ENCODE data around the gene AKAP1. TPM values are rescaled to one million over a fixed set of nuclear protein-coding genes. Genes with fewer than 3 reads are reported as not detected.

The AKAP1 gene
- total and polyA plus RNA-seq, 9 donors: 20.0 to 45.2 (median 30.4) TPM

DNA sequence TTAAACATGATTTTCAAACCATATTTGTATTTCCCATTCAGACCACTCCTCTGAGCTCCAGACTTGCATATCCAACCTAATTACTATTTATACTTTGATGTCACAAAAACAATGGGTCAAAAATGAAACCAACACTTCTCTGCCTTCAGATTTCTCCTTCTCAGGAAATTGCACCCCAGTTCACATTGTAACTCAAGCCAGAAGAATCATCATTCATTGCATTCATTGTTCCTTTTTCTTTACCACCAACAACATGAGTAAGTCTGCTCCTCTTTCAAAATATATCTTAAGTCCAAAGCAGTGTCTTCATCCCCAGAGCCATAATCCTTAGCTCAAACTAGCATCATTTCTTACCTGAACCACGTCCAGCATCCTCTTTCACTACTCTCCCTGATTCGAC, 2.6 kb upstream of the AKAP1 start:
- Histone ChIP-seq H3K9me3 (no peaks in the 10 kb centered on the region), H3K27ac (no peak overlapping the region), H3K27me3 (no peaks in the 10 kb centered on the region), H3K4me1 (ENCODE audit: insufficient read depth) (peaks cover 2% of the 10 kb centered on the region), H3K36me3 (no peaks in the 10 kb centered on the region), H3K4me3 (no peak overlapping the region)
- WGBS, 3 donors: 81 to 88% (median 85%) methylated on average over 2 of the region's 2 CpGs
- TF ChIP-seq EP300 (IDR thresholded peaks at IDR 0.05) (no peak), POLR2A (IDR thresholded peaks at IDR 0.05) (no peak)
- TF ChIP-seq, protein P1, sequence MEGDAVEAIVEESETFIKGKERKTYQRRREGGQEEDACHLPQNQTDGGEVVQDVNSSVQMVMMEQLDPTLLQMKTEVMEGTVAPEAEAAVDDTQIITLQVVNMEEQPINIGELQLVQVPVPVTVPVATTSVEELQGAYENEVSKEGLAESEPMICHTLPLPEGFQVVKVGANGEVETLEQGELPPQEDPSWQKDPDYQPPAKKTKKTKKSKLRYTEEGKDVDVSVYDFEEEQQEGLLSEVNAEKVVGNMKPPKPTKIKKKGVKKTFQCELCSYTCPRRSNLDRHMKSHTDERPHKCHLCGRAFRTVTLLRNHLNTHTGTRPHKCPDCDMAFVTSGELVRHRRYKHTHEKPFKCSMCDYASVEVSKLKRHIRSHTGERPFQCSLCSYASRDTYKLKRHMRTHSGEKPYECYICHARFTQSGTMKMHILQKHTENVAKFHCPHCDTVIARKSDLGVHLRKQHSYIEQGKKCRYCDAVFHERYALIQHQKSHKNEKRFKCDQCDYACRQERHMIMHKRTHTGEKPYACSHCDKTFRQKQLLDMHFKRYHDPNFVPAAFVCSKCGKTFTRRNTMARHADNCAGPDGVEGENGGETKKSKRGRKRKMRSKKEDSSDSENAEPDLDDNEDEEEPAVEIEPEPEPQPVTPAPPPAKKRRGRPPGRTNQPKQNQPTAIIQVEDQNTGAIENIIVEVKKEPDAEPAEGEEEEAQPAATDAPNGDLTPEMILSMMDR (IDR thresholded peaks at IDR 0.05): no peak
- no peak for DNase-seq
- intact Hi-C loops (cut with DNase I): no loop called here

DNA sequence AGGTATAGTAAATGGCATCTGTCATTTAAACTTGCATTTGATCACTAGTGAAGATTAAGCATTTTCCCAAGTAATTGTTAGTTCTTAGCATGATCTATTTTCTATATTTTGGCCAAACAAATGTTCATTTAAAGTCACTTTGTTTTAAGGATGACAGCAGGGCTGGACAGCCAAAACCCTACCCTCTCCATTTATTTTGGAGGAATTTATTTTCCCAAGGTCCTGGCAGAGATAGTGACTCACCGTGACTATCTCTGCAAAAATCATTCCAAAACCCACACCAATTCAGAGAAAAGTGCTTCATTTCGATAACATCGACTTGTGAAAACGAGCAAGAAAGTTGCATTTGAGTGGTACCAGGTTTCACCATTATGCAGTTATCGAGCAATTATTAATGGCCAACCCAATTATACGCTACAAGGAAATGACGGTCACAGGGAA, 665 bp upstream of the AKAP1 start:
- peak overlapping the region; percentile 94 for H3K4me3 ChIP-seq
- intact Hi-C loops (cut with DNase I): no loop called here
- whole genome bisulfite sequencing, 3 donors: 0% methylated on average over 7 of the region's 7 CpGs
- H3K4me1 ChIP-seq (ENCODE audit: insufficient read depth): peaks cover 2% of the 10 kb centered on the region
- no peak for DNase-seq
- no peaks in the 10 kb centered on the region for H3K36me3 ChIP-seq
- no peaks in the 10 kb centered on the region for H3K9me3 ChIP-seq
- H3K27me3 ChIP-seq: no peaks in the 10 kb centered on the region
- peak overlapping the region; percentile 72 to 89 for H3K27ac ChIP-seq
- TF ChIP-seq EP300 (IDR thresholded peaks at IDR 0.05): no peak
- TF ChIP-seq POLR2A (IDR thresholded peaks at IDR 0.05): no peak
- TF ChIP-seq, protein P1 (IDR thresholded peaks at IDR 0.05): no peak

DNA sequence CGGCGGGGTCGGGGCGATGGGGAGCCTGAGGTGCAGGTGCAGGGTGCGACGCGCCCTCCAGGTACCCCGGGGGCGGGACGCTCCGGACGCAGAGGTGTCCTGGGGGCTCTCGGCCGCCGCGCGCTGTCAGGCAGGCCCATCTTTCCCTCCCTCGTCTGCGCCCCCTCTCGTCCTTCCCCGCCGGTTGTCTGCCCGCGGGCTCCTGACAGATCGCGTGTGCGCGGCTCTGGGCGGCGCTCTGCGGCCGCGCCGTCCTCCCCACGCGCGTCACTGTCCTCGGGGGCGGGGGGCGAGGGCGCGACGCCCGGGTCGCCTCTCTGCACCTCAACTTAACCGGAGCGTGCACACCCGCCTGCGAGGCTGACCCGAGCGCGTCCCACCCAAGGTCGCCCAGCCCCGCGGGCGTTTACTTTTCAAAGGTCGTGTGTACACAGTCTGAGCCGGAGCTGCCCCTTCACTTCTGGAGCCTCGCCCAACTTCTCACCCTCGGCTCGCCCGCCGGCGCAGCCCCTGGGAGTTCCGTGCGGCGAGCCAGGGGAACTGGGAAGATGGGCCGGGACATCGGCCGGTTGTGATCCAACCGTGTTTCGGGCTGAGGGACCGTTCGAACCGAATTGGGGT, 512 bp downstream of the AKAP1 start:
- no peaks in the 10 kb centered on the region for H3K36me3 ChIP-seq
- peak overlapping the region; percentile 43 to 89 for H3K27ac ChIP-seq
- no peaks in the 10 kb centered on the region for H3K27me3 ChIP-seq
- DNase-seq: peak; percentile 57 to 79 (median 77)
- TF ChIP-seq, protein P1 (IDR thresholded peaks at IDR 0.05): peak in 2 of 3 donors; percentile 6 to 12
- TF ChIP-seq EP300 (IDR thresholded peaks at IDR 0.05): no peak
- TF ChIP-seq POLR2A (IDR thresholded peaks at IDR 0.05): no peak
- 0 to 1% (median 1%) methylated on average over 35 to 75 of the region's 75 CpGs for WGBS, 3 donors
- peaks cover 5% of the 10 kb centered on the region for H3K4me1 ChIP-seq (ENCODE audit: insufficient read depth)
- peak overlapping the region; percentile 94 for H3K4me3 ChIP-seq
- H3K9me3 ChIP-seq: no peaks in the 10 kb centered on the region
- intact Hi-C loops (cut with DNase I): no loop called here

DNA sequence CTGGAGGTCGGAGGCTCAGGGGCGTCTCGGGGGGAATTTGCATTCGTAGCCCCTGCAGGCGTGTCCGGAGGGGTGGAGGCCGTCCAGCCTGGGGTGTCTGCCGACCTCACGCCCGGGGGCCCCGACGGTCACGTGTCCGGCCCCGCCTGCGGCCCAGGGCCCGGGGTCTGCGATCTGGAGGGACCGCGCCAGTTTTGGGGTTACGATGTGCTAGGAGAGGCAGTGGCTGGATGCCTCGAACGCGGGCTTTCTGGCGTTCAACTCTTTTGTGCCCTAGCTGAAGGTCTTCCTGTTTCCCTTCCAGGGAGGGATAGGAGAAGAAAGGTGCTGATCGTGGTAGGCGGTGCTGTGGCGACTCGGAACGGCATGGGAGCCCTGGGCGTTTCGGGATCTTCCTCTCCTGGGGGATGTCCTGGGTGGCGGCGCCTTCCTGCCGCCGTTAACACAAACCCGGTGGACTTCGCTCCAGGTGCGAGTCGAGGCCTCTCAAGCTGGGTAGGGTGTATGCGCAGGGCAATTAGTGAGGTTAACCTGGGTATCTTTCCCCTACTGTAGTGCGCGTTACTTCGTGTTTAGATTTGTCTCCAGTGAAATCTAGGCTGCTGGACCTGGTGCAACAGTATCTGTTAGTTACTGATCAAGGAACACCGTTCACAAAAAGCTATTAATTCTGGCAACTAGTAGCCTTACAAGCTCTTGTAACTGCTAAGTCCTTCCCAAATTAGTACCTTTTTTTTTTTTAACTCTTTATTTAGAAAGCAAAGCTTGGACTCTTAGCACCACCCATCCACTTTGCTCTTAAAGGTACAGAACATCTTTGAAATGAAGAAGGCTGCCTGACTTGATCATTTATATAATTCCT, 1.3 kb downstream of the AKAP1 start:
- 0 to 1% (median 1%) methylated on average over 39 to 45 of the region's 45 CpGs for WGBS, 3 donors

More for the DNA sequence above, 1.3 kb downstream of the AKAP1 start:
- H3K27ac ChIP-seq: peak overlapping the region; percentile 43 to 89
- DNase-seq: peak in 2 of 5 donors; percentile 38 to 67
- intact Hi-C loops (cut with DNase I): no loop called here
- no peaks in the 10 kb centered on the region for H3K36me3 ChIP-seq
- peaks cover 10% of the 10 kb centered on the region for H3K4me1 ChIP-seq (ENCODE audit: insufficient read depth)
- peak overlapping the region; percentile 94 for H3K4me3 ChIP-seq
- no peaks in the 10 kb centered on the region for H3K27me3 ChIP-seq
- TF ChIP-seq, protein P1 (IDR thresholded peaks at IDR 0.05): no peak
- TF ChIP-seq POLR2A (IDR thresholded peaks at IDR 0.05) (no peak), EP300 (IDR thresholded peaks at IDR 0.05) (no peak)
- no peaks in the 10 kb centered on the region for H3K9me3 ChIP-seq

Data from ovary (tissue), 9 donors.